Measurements from ENCODE around the gene CRACDL.

The CRACDL gene

GRCh38 chr2:98795891-98796676 is 139.9 kb downstream of the CRACDL start:
- no peak overlapping the region for H3K4me3 ChIP-seq (replicated peaks; ENCODE audit: low read depth, low read length)
- no peak for DNase-seq (ENCODE audit: extremely low read depth, low read depth)
- TF ChIP-seq, protein P1, sequence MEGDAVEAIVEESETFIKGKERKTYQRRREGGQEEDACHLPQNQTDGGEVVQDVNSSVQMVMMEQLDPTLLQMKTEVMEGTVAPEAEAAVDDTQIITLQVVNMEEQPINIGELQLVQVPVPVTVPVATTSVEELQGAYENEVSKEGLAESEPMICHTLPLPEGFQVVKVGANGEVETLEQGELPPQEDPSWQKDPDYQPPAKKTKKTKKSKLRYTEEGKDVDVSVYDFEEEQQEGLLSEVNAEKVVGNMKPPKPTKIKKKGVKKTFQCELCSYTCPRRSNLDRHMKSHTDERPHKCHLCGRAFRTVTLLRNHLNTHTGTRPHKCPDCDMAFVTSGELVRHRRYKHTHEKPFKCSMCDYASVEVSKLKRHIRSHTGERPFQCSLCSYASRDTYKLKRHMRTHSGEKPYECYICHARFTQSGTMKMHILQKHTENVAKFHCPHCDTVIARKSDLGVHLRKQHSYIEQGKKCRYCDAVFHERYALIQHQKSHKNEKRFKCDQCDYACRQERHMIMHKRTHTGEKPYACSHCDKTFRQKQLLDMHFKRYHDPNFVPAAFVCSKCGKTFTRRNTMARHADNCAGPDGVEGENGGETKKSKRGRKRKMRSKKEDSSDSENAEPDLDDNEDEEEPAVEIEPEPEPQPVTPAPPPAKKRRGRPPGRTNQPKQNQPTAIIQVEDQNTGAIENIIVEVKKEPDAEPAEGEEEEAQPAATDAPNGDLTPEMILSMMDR (IDR thresholded peaks at IDR 0.05; ENCODE audit: low read depth, low read length, missing control alignments): no peak

- TF ChIP-seq, protein P1 (IDR thresholded peaks at IDR 0.05; ENCODE audit: low read depth, low read length, missing control alignments): no peak
- no peak for DNase-seq (ENCODE audit: extremely low read depth, low read depth)
- no peak overlapping the region for H3K4me3 ChIP-seq (replicated peaks; ENCODE audit: low read depth, low read length)
Observed at GRCh38 chr2:98793897-98794830, 141.9 kb downstream of the CRACDL start.

- no peak for DNase-seq (ENCODE audit: extremely low read depth, low read depth)
- no peak overlapping the region for H3K4me3 ChIP-seq (replicated peaks; ENCODE audit: low read depth, low read length)
- TF ChIP-seq, protein P1 (IDR thresholded peaks at IDR 0.05; ENCODE audit: low read depth, low read length, missing control alignments): no peak
Observed at GRCh38 chr2:98793275-98793674, 142.8 kb downstream of the CRACDL start.

DNA sequence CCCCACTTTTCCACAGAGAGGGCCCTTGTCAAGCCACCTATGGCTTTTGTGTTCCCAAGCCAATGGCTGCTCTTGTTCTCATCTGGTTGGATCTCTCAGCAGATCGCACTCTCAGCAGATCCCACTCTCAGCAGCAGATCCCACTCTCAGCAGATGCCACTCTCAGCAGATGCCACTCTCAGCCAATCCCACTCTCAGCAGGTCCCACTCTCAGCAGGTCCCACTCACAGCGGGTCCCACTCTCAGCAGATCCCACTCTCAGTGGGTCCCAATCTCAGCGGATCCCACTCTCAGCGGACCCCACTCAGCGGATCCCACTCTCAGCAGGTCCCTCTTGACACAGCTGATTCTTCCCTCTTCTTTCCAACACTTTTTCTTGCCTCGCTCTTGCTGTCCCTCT is 145.8 kb downstream of the CRACDL start:
- TF ChIP-seq, protein P1 (IDR thresholded peaks at IDR 0.05; ENCODE audit: low read depth, low read length, missing control alignments): no peak
- H3K4me3 ChIP-seq (replicated peaks; ENCODE audit: low read depth, low read length): no peak overlapping the region
- DNase-seq (ENCODE audit: extremely low read depth, low read depth): no peak

GRCh38 chr2:98787700-98788099 is 148.3 kb downstream of the CRACDL start:
- DNase-seq (ENCODE audit: extremely low read depth, low read depth): no peak
- TF ChIP-seq, protein P1 (IDR thresholded peaks at IDR 0.05; ENCODE audit: low read depth, low read length, missing control alignments): no peak
- H3K4me3 ChIP-seq (replicated peaks; ENCODE audit: low read depth, low read length): no peak overlapping the region

GRCh38 chr2:98786179-98786578 is 149.8 kb downstream of the CRACDL start:
- no peak overlapping the region for H3K4me3 ChIP-seq (replicated peaks; ENCODE audit: low read depth, low read length)
- TF ChIP-seq, protein P1 (IDR thresholded peaks at IDR 0.05; ENCODE audit: low read depth, low read length, missing control alignments): no peak
- no peak for DNase-seq (ENCODE audit: extremely low read depth, low read depth)
